ENCODE results near the gene STX2. TPM values are rescaled to one million over a fixed set of nuclear protein-coding genes. Genes with fewer than 3 reads are reported as not detected.
A peak's percentile ranks its signal among the peaks of the same experiment; 100 is the strongest.

The STX2 gene
- total RNA-seq, 2 donors from 2014 or later: 18.2 to 20.2 TPM

DNA sequence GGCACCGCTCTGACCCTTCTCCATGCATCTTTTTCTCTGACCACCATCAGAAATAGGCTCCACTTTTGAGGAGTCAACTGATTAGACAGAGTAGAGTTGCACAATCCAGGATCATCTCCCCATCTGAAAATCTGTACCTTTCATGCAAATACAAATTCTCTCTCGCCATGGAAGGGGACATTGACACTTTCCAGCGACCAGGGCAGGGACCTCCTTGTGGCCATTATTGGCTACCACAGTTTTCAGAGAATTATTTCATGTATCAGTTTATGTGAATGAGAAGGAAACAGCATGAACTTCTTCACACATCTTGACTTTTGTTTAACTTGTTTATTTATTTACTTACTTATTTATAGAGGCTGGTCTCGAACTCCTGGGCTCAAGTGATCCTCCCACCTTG is 19.0 kb upstream of the STX2 start:
- TF ChIP-seq, protein P1, sequence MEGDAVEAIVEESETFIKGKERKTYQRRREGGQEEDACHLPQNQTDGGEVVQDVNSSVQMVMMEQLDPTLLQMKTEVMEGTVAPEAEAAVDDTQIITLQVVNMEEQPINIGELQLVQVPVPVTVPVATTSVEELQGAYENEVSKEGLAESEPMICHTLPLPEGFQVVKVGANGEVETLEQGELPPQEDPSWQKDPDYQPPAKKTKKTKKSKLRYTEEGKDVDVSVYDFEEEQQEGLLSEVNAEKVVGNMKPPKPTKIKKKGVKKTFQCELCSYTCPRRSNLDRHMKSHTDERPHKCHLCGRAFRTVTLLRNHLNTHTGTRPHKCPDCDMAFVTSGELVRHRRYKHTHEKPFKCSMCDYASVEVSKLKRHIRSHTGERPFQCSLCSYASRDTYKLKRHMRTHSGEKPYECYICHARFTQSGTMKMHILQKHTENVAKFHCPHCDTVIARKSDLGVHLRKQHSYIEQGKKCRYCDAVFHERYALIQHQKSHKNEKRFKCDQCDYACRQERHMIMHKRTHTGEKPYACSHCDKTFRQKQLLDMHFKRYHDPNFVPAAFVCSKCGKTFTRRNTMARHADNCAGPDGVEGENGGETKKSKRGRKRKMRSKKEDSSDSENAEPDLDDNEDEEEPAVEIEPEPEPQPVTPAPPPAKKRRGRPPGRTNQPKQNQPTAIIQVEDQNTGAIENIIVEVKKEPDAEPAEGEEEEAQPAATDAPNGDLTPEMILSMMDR (conservative IDR thresholded peaks at IDR 0.05): peak; percentile 54
- no peak overlapping the region for H3K27ac Mint-ChIP-seq
- no peaks in the 10 kb centered on the region for H3K36me3 ChIP-seq (ENCODE audit: control insufficient read depth, insufficient read depth, low read length)
- peaks cover 2% of the 10 kb centered on the region for H3K27me3 Mint-ChIP-seq (ENCODE audit: insufficient read depth)
- peak; percentile 66 for DNase-seq
- no peaks in the 10 kb centered on the region for H3K4me1 ChIP-seq (ENCODE audit: control insufficient read depth, insufficient read depth, low read length)
- no peaks in the 10 kb centered on the region for H3K27me3 ChIP-seq (ENCODE audit: control insufficient read depth, insufficient read depth, low read length, poor library complexity, severe bottlenecking)
- no peak overlapping the region for H3K4me3 Mint-ChIP-seq
- H3K4me3 ChIP-seq (ENCODE audit: low read length): no peak overlapping the region
- peaks cover 18% of the 10 kb centered on the region for H3K9me3 Mint-ChIP-seq
- WGBS, 2 experiments (ENCODE audit: insufficient coverage in 1 of 2, insufficient read length in 1 of 2): 85% methylated on average over 4 of the region's 4 CpGs; no CpG with 5 or more reads in 1 of the 2 experiments
- no peaks in the 10 kb centered on the region for H3K36me3 Mint-ChIP-seq (ENCODE audit: low read depth)
- peaks cover 21% of the 10 kb centered on the region for H3K9me3 ChIP-seq (ENCODE audit: control insufficient read depth, low read length)
- no peak overlapping the region for H3K27ac ChIP-seq (ENCODE audit: low read depth, low read length)
- no peak overlapping the region for H3K9ac ChIP-seq (ENCODE audit: extremely low read depth, low read length, poor library complexity, severe bottlenecking)
- H3K4me1 Mint-ChIP-seq: no peaks in the 10 kb centered on the region

DNA sequence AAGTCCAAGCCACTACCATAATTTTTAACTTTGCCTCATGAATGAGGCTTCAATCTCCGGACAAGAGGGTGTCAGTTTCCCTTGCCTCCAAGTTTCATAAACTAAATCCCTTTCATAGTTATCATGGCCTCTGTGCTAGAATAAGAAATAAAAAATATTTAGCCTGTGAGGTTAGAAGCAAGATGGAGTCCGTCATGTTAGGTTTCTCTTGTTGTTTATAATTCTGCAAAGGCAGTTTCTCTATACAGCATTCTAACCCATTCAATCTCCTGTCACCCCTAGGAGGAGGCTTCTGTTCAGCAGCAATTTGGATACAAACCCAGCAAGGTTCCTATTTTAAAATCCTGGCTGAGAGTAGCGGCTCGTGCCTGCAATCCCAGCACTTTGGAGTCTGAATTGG is 17.0 kb upstream of the STX2 start:
- Histone ChIP-seq H3K9ac (ENCODE audit: extremely low read depth, low read length, poor library complexity, severe bottlenecking) (no peak overlapping the region), H3K4me3 (ENCODE audit: low read length) (no peak overlapping the region), H3K36me3 (ENCODE audit: control insufficient read depth, insufficient read depth, low read length) (no peaks in the 10 kb centered on the region), H3K9me3 (ENCODE audit: control insufficient read depth, low read length) (peaks cover 13% of the 10 kb centered on the region), H3K27ac (ENCODE audit: low read depth, low read length) (no peak overlapping the region), H3K4me1 (ENCODE audit: control insufficient read depth, insufficient read depth, low read length) (no peaks in the 10 kb centered on the region), H3K27me3 (ENCODE audit: control insufficient read depth, insufficient read depth, low read length, poor library complexity, severe bottlenecking) (no peaks in the 10 kb centered on the region)
- no peaks in the 10 kb centered on the region for H3K36me3 Mint-ChIP-seq (ENCODE audit: low read depth)
- 91% methylated on average over 3 of the region's 4 CpGs; no CpG with 5 or more reads in 1 of the 2 experiments for WGBS, 2 experiments (ENCODE audit: insufficient coverage in 1 of 2, insufficient read length in 1 of 2)
- TF ChIP-seq, protein P1 (conservative IDR thresholded peaks at IDR 0.05): no peak
- H3K27me3 Mint-ChIP-seq (ENCODE audit: insufficient read depth): peaks cover 2% of the 10 kb centered on the region
- no peak overlapping the region for H3K4me3 Mint-ChIP-seq
- no peak overlapping the region for H3K27ac Mint-ChIP-seq
- peaks cover 13% of the 10 kb centered on the region for H3K9me3 Mint-ChIP-seq
- H3K4me1 Mint-ChIP-seq: no peaks in the 10 kb centered on the region
- no peak for DNase-seq

DNA sequence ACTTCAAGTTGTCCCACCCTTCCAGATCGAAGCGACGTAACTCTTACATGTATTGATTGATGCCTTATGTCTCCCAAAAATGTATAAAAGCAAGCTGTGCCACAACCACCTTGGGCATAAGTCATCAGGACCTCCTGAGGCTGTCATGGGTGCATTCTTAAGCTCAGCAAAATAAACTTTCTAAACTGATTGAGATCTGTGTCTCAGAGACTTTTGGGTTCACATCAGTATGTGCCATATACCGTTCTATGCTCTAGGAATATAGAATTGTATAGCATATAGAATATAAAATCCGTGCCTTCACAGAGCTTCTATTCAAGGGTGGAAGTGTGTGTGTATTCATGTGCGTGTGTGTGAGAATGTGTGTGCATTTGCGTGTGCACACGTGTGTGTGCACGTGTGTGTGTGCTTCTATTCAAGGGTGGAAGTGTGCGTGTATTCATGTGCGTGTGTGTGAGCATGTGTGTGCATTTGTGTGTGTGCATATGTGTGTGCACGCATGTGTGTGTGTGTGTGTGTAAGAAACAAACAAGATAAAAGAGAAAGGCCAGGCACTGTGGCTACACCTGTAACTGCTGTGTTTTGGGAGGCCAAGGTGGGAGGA is 11.5 kb upstream of the STX2 start:
- TF ChIP-seq, protein P1 (conservative IDR thresholded peaks at IDR 0.05): no peak
- Histone ChIP-seq H3K9ac (ENCODE audit: extremely low read depth, low read length, poor library complexity, severe bottlenecking) (no peak overlapping the region), H3K4me1 (ENCODE audit: control insufficient read depth, insufficient read depth, low read length) (no peaks in the 10 kb centered on the region), H3K9me3 (ENCODE audit: control insufficient read depth, low read length) (peaks cover 3% of the 10 kb centered on the region), H3K4me3 (ENCODE audit: low read length) (no peak overlapping the region), H3K27me3 (ENCODE audit: control insufficient read depth, insufficient read depth, low read length, poor library complexity, severe bottlenecking) (no peaks in the 10 kb centered on the region), H3K27ac (ENCODE audit: low read depth, low read length) (no peak overlapping the region), H3K36me3 (ENCODE audit: control insufficient read depth, insufficient read depth, low read length) (no peaks in the 10 kb centered on the region)
- peak overlapping the region; percentile 3 for H3K4me3 Mint-ChIP-seq
- H3K4me1 Mint-ChIP-seq: peaks cover 9% of the 10 kb centered on the region
- peaks cover 2% of the 10 kb centered on the region for H3K9me3 Mint-ChIP-seq
- peak; percentile 59 for DNase-seq
- 93 to 96% methylated on average over 11 to 12 of the region's 12 CpGs for WGBS, 2 experiments (ENCODE audit: insufficient coverage in 1 of 2, insufficient read length in 1 of 2)
- H3K27me3 Mint-ChIP-seq (ENCODE audit: insufficient read depth): peaks cover 4% of the 10 kb centered on the region
- peak overlapping the region; percentile 93 for H3K27ac Mint-ChIP-seq
- no peaks in the 10 kb centered on the region for H3K36me3 Mint-ChIP-seq (ENCODE audit: low read depth)

Measured in endodermal cell (in vitro differentiated cells).